HCT116 (cell line): ENCODE results near the gene MTRR. TPM values are rescaled to one million over a fixed set of nuclear protein-coding genes. Genes with fewer than 3 reads are reported as not detected.

ENCODE experiments used
- ATAC-seq: fragments of 200-7000 bp; cut with Tn5 transposase; 2 replicates; pipeline ENCODE4 v1.9.1; 2020; ENCODE audit warnings: mild to moderate bottlenecking, moderate library complexity
- BruUV-seq: library from RNA; stranded (reverse); fragments of 400-500 nt; replicated peaks from 2 replicates; lab custom pipeline; 2021; lab: Mats Ljungman, UMichigan
- CTCF ChIA-PET: fragments of 300-600 bp; sonication (Branson Sonifier 250); formaldehyde crosslinking; loops from one replicate; lab custom pipeline; 2021; ENCODE audit warnings: antibody characterized with exemption; lab: Charles Lee
- POLR2A ChIA-PET: fragments of 300-600, 350-600 bp; sonication (Branson Sonifier 250); formaldehyde crosslinking; loops from one replicate; lab custom pipeline; 2021; ENCODE audit warnings: antibody characterized with exemption; lab: Charles Lee
- RAD21 ChIA-PET, 2 experiments: fragments of 300-600 bp; sonication (Branson Sonifier 250); formaldehyde crosslinking; loops; one replicate each; lab custom pipeline; 2023; ENCODE audit warnings: low total read pairs in 2 of 2; ENCODE audit not compliant: uncharacterized antibody in 2 of 2, unreplicated experiment in 2 of 2, low non-redundant PET in 1 of 2; lab: Charles Lee
- DNase-seq: peaks from one replicate; pipeline ENCODE4 v3.0.0-alpha.2; 2010; ENCODE audit warnings: low read depth, low spot score
- H2AFZ ChIP-seq: fragments of 200-600 bp; shearing (Covaris generic), sonication (generic); 2 replicates; pipeline ENCODE4 v1.6.1; 2017; ENCODE audit warnings: low read depth, mixed run types, mixed read lengths, antibody characterized with exemption, low read length; ENCODE audit not compliant: poor library complexity, severe bottlenecking
- H3K27ac ChIP-seq: 2 replicates; pipeline ENCODE4 v1.5.1; 2012; ENCODE audit warnings: low read depth, low read length
- H3K27me3 ChIP-seq: fragments of 200-600 bp; sonication (generic); 2 replicates; pipeline ENCODE4 v1.6.1; 2016; ENCODE audit warnings: mixed run types, low read length, mixed read lengths; ENCODE audit not compliant: insufficient read depth
- H3K36me3 ChIP-seq, 2 experiments: fragments of 200-500 bp in 1 of 2; fragments of 200-600 bp in 1 of 2; sonication (Bioruptor generic) in 1 of 2; sonication (generic) in 1 of 2; 2 replicates each; pipeline versions ENCODE4 v1.5.1 to v1.6.1; 2014 to 2016; ENCODE audit warnings: low read length in 2 of 2, inconsistent platforms in 1 of 2, mixed read lengths in 1 of 2, mixed run types in 1 of 2; ENCODE audit not compliant: insufficient read depth in 2 of 2, control insufficient read depth in 1 of 2
- H3K4me1 ChIP-seq, 2 experiments: fragments of 200-600 bp in 1 of 2; sonication (generic) in 1 of 2; 2 replicates each; pipeline versions ENCODE4 v1.5.1 to v1.6.1; 2012 to 2017; ENCODE audit warnings: low read length in 2 of 2, inconsistent platforms in 1 of 2, mild to moderate bottlenecking in 1 of 2, mixed read lengths in 1 of 2, mixed run types in 1 of 2, moderate library complexity in 1 of 2; ENCODE audit not compliant: insufficient read depth in 2 of 2, control insufficient read depth in 1 of 2
- H3K4me2 ChIP-seq: fragments of 200-600 bp; sonication (generic); 2 replicates; pipeline ENCODE4 v1.6.1; 2017; ENCODE audit warnings: mixed run types, low read length, mixed read lengths
- H3K4me3 ChIP-seq, 2 experiments: fragments of 200-600 bp in 1 of 2; sonication (generic) in 1 of 2; replicated peaks in 1 of 2; 2 replicates each; pipeline ENCODE4 v1.5.1; 2011 to 2016; ENCODE audit warnings: low read length in 2 of 2, control low read depth in 1 of 2, low read depth in 1 of 2, mild to moderate bottlenecking in 1 of 2, mixed read lengths in 1 of 2, mixed run types in 1 of 2
- H3K79me2 ChIP-seq: fragments of 200-600 bp; sonication (generic); 2 replicates; pipeline ENCODE4 v1.6.1; 2017; ENCODE audit warnings: mild to moderate bottlenecking, mixed run types, low read length, moderate library complexity, mixed read lengths; ENCODE audit not compliant: insufficient read depth
- H3K9ac ChIP-seq: fragments of 200-600 bp; sonication (generic); 2 replicates; pipeline ENCODE4 v1.6.1; 2016; ENCODE audit warnings: low read length, mixed read lengths
- H3K9me2 ChIP-seq: fragments of 200-600 bp; sonication (generic), shearing (Covaris generic); 2 replicates; pipeline ENCODE4 v1.6.1; 2017; ENCODE audit warnings: mixed run types, mild to moderate bottlenecking, moderate library complexity; ENCODE audit not compliant: insufficient read depth
- H3K9me3 ChIP-seq, 2 experiments: fragments of 200-500 bp in 1 of 2; fragments of 200-600 bp in 1 of 2; sonication (Bioruptor generic) in 1 of 2; sonication (generic) in 1 of 2; 2 replicates each; pipeline ENCODE4 v1.6.1; 2014 to 2017; ENCODE audit warnings: low read length in 2 of 2, mixed read lengths in 2 of 2, inconsistent platforms in 1 of 2, low read depth in 1 of 2, mild to moderate bottlenecking in 1 of 2, mixed run types in 1 of 2, moderate library complexity in 1 of 2; ENCODE audit not compliant: control insufficient read depth in 1 of 2, insufficient read depth in 1 of 2
- H4K20me1 ChIP-seq: fragments of 200-600 bp; sonication (generic), shearing (Covaris generic); 2 replicates; pipeline ENCODE4 v1.6.1; 2017; ENCODE audit warnings: mixed run types, mild to moderate bottlenecking, moderate library complexity; ENCODE audit not compliant: insufficient read depth
- CBX3 ChIP-seq: IDR thresholded peaks from 2 replicates; pipeline ENCODE4 v1.6.1; 2012; ENCODE audit warnings: low read depth
- CEBPB ChIP-seq: IDR thresholded peaks from 2 replicates; pipeline ENCODE4 v1.6.1; 2012; ENCODE audit warnings: low read depth
- EGR1 ChIP-seq: IDR thresholded peaks from 2 replicates; pipeline ENCODE4 v1.6.1; 2012; ENCODE audit warnings: low read depth
- ELF1 ChIP-seq: IDR thresholded peaks from 2 replicates; pipeline ENCODE4 v1.6.1; 2012; ENCODE audit warnings: low read depth, borderline replicate concordance
- EZH2phosphoT487 ChIP-seq: fragments of 200-600 bp; IDR thresholded peaks from 2 replicates; pipeline ENCODE4 v1.6.1; 2018; ENCODE audit warnings: antibody characterized with exemption, borderline replicate concordance
- FOSL1 ChIP-seq: IDR thresholded peaks from 2 replicates; pipeline ENCODE4 v1.6.1; 2012; ENCODE audit warnings: low read depth
- RAD21 ChIP-seq: IDR thresholded peaks from 2 replicates; pipeline ENCODE4 v1.6.1; 2012; ENCODE audit warnings: low read depth, mild to moderate bottlenecking
- SP1 ChIP-seq: IDR thresholded peaks from 2 replicates; pipeline ENCODE4 v1.6.1; 2012; ENCODE audit warnings: low read depth
- TCF7L2 ChIP-seq: IDR thresholded peaks from 2 replicates; pipeline ENCODE4 v1.7.0; 2011; ENCODE audit warnings: borderline replicate concordance, inconsistent platforms; ENCODE audit not compliant: insufficient read depth, insufficient read length; ENCODE audit errors: extremely low read depth
- ZNF274 ChIP-seq: fragments of 200-500 bp; sonication (Bioruptor generic); IDR thresholded peaks from 2 replicates; pipeline ENCODE4 v1.6.1; 2014; ENCODE audit warnings: mild to moderate bottlenecking, low read depth, low read length, inconsistent platforms
- intact Hi-C: fragments of 100-400 bp; cut with micrococcal nuclease; formaldehyde crosslinking; loops from 2 replicates; pipeline ENCODE4 v1.10.0; 2022
- total RNA-seq: library from RNA; stranded (reverse); gene quantifications from one replicate; pipeline ENCODE4 v1.2.1, GENCODE V29; 2021; ENCODE audit not compliant: unreplicated experiment
- TF ChIP-seq, protein P1 (sequence below): IDR thresholded peaks from 2 replicates; pipeline ENCODE4 v1.6.1; 2012
- TF ChIP-seq, protein P2 (sequence below), 3 experiments: fragments of 200-600 bp in 1 of 3; sonication (generic) in 1 of 3; IDR thresholded peaks in 2 of 3; conservative IDR thresholded peaks in 1 of 3; 2 replicates each; pipeline ENCODE4 v1.5.1; 2012 to 2017; ENCODE audit warnings: low read depth in 2 of 3, low read length in 2 of 3, antibody characterized with exemption in 1 of 3, borderline replicate concordance in 1 of 3, control low read depth in 1 of 3, mild to moderate bottlenecking in 1 of 3, mixed read lengths in 1 of 3, mixed run types in 1 of 3, moderate library complexity in 1 of 3; ENCODE audit not compliant: insufficient read depth in 1 of 3
- TF ChIP-seq, protein P3 (sequence below): IDR thresholded peaks from 2 replicates; pipeline ENCODE4 v1.6.1; 2011; ENCODE audit warnings: mild to moderate bottlenecking, low read length, moderate library complexity; ENCODE audit not compliant: insufficient replicate concordance; ENCODE audit errors: extremely low read depth

MTRR gene
- total RNA-seq, 1 experiment from 2014 or later: 32.5 TPM

DNA sequence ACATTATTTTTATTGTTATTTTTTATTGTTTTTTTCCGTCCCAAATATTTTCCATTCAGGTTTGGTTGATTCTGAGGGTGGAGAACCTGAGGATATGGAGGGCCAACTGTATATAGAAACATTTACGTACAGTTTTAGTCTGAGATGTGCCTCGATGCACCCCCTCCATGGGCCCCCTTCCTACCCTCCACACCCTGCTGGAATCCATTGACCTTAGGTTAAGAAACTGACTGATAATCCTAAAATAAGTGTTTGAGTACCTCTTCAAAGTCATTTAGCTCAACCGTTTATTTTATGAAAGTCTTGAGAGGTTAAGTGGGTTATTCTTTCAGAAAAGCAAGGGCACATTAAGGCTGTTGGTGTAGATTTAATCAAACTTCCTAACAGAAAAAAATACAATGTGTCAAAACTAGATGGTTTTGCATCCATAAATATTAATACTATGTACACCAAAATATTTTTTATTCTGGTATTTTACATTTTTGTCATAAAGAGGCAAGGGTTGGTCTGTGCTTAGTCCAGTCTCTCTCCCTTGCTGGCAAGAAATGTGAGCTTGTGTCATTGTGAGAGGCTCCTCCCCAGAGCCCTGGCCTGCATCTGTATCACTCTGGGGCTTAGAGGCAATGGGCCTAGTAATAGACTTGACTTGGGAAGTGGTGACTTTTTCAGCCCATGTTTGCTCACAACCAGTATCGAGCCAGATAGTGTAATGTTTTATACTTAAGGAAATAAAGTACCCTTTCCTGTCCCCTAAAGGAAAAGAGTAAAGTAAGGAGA lies 15.7 kb downstream of the MTRR start:
- H3K4me1 ChIP-seq: no peaks in the 10 kb centered on the region
- DNase-seq: no peak
- H4K20me1 ChIP-seq: peaks cover 8% of the 10 kb centered on the region; the same call in 1 of the 2 replicates
- H3K9ac ChIP-seq: no peak overlapping the region
- H3K4me2 ChIP-seq: no peak overlapping the region
- H3K79me2 ChIP-seq: peaks cover 41% of the 10 kb centered on the region
- RAD21 ChIA-PET: no interaction called here
- no peak for ATAC-seq
- BruUV-seq: no TSS peak
- intact Hi-C loops: no loop called here
- H3K9me3 ChIP-seq: no peaks in the 10 kb centered on the region
- CTCF ChIA-PET: no interaction called here
- no peaks in the 10 kb centered on the region for H3K9me2 ChIP-seq
- H3K27me3 ChIP-seq: no peaks in the 10 kb centered on the region
- no peak overlapping the region for H2AFZ ChIP-seq
- TF ChIP-seq ZNF274 (no peak), CEBPB (no peak), FOSL1 (no peak), CBX3 (no peak), EGR1 (no peak), RAD21 (no peak), EZH2phosphoT487 (no peak), ELF1 (no peak), TCF7L2 (no peak), SP1 (no peak)
- TF ChIP-seq, protein P1, sequence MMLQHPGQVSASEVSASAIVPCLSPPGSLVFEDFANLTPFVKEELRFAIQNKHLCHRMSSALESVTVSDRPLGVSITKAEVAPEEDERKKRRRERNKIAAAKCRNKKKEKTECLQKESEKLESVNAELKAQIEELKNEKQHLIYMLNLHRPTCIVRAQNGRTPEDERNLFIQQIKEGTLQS: no peak
- TF ChIP-seq, protein P2, sequence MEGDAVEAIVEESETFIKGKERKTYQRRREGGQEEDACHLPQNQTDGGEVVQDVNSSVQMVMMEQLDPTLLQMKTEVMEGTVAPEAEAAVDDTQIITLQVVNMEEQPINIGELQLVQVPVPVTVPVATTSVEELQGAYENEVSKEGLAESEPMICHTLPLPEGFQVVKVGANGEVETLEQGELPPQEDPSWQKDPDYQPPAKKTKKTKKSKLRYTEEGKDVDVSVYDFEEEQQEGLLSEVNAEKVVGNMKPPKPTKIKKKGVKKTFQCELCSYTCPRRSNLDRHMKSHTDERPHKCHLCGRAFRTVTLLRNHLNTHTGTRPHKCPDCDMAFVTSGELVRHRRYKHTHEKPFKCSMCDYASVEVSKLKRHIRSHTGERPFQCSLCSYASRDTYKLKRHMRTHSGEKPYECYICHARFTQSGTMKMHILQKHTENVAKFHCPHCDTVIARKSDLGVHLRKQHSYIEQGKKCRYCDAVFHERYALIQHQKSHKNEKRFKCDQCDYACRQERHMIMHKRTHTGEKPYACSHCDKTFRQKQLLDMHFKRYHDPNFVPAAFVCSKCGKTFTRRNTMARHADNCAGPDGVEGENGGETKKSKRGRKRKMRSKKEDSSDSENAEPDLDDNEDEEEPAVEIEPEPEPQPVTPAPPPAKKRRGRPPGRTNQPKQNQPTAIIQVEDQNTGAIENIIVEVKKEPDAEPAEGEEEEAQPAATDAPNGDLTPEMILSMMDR (IDR thresholded peaks at IDR 0.05 in 2 of 3, conservative IDR thresholded peaks at IDR 0.05 in 1 of 3; ENCODE audit: borderline replicate concordance in 1 of 3, insufficient read depth in 1 of 3, low read depth in 2 of 3, low read length in 2 of 3): no peak
- TF ChIP-seq, protein P3, sequence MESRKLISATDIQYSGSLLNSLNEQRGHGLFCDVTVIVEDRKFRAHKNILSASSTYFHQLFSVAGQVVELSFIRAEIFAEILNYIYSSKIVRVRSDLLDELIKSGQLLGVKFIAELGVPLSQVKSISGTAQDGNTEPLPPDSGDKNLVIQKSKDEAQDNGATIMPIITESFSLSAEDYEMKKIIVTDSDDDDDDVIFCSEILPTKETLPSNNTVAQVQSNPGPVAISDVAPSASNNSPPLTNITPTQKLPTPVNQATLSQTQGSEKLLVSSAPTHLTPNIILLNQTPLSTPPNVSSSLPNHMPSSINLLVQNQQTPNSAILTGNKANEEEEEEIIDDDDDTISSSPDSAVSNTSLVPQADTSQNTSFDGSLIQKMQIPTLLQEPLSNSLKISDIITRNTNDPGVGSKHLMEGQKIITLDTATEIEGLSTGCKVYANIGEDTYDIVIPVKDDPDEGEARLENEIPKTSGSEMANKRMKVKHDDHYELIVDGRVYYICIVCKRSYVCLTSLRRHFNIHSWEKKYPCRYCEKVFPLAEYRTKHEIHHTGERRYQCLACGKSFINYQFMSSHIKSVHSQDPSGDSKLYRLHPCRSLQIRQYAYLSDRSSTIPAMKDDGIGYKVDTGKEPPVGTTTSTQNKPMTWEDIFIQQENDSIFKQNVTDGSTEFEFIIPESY: no peak
- TF ChIP-seq, all 23 proteins: peak for 0
- POLR2A ChIA-PET: no interaction called here
- Histone ChIP-seq H3K36me3 (peaks cover 45 to 49% of the 10 kb centered on the region in 2 experiments; a peak in 3 of 4 replicates), H3K4me3 (no peak overlapping the region), H3K27ac (no peak overlapping the region)
